Neural cell (in vitro differentiated cells): Measurements from ENCODE around the gene LHPP.

ENCODE experiments used
- EP300 ChIP-seq: fragments of 450-650 bp; conservative IDR thresholded peaks from 2 replicates; pipeline ENCODE4 v1.6.1; 2014; ENCODE audit warnings: antibody characterized with exemption, mild to moderate bottlenecking, moderate library complexity; ENCODE audit not compliant: poor library complexity, severe bottlenecking
- EZH2 ChIP-seq: fragments of 200-600, 300-800 bp; shearing (Covaris generic), sonication (generic); IDR thresholded peaks from 2 replicates; pipeline ENCODE4 v1.6.1; 2014; ENCODE audit warnings: antibody characterized with exemption, low read length, borderline replicate concordance, mild to moderate bottlenecking; ENCODE audit not compliant: insufficient read depth, poor library complexity, severe bottlenecking
- MXI1 ChIP-seq: fragments of 450-650 bp; conservative IDR thresholded peaks from 2 replicates; pipeline ENCODE4 v1.6.1; 2014; ENCODE audit warnings: antibody characterized with exemption, mild to moderate bottlenecking; ENCODE audit not compliant: poor library complexity, severe bottlenecking
- POLR2AphosphoS5 ChIP-seq: IDR thresholded peaks from 2 replicates; pipeline ENCODE4 v1.6.1; 2012
- RAD21 ChIP-seq: fragments of 450-650 bp; conservative IDR thresholded peaks from 2 replicates; pipeline ENCODE4 v1.6.1; 2014; ENCODE audit warnings: antibody characterized with exemption, mild to moderate bottlenecking, moderate library complexity
- SMC3 ChIP-seq: fragments of 450-650 bp; conservative IDR thresholded peaks from 2 replicates; pipeline ENCODE4 v1.6.1; 2014; ENCODE audit warnings: antibody characterized with exemption, mild to moderate bottlenecking, moderate library complexity; ENCODE audit not compliant: poor library complexity
- TF ChIP-seq, protein P1 (sequence below): fragments of 450-650 bp; IDR thresholded peaks from 2 replicates; pipeline ENCODE4 v1.5.1; 2014; ENCODE audit warnings: antibody characterized with exemption, mild to moderate bottlenecking, moderate library complexity; ENCODE audit not compliant: poor library complexity, severe bottlenecking

- TF ChIP-seq, protein P1, sequence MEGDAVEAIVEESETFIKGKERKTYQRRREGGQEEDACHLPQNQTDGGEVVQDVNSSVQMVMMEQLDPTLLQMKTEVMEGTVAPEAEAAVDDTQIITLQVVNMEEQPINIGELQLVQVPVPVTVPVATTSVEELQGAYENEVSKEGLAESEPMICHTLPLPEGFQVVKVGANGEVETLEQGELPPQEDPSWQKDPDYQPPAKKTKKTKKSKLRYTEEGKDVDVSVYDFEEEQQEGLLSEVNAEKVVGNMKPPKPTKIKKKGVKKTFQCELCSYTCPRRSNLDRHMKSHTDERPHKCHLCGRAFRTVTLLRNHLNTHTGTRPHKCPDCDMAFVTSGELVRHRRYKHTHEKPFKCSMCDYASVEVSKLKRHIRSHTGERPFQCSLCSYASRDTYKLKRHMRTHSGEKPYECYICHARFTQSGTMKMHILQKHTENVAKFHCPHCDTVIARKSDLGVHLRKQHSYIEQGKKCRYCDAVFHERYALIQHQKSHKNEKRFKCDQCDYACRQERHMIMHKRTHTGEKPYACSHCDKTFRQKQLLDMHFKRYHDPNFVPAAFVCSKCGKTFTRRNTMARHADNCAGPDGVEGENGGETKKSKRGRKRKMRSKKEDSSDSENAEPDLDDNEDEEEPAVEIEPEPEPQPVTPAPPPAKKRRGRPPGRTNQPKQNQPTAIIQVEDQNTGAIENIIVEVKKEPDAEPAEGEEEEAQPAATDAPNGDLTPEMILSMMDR, result no peak
- TF ChIP-seq RAD21, result no peak
- TF ChIP-seq EZH2, result no peak
- TF ChIP-seq SMC3, result no peak
- no peak for TF ChIP-seq POLR2AphosphoS5
- no peak for TF ChIP-seq MXI1
- no peak for TF ChIP-seq EP300
These were observed 186.5 kb downstream of the LHPP start for GRCh38 chr10:124648131-124648475.
